Activated T-cell treated with anti-CD3 and anti-CD28 coated beads for 48 hours (primary cell): ENCODE data around the gene SLC12A7.
A peak's percentile ranks its signal among the peaks of the same experiment; 100 is the strongest.

ENCODE experiments used
- DNase-seq: peaks from one replicate; pipeline ENCODE4 v3.0.0-alpha.2; 2020; ENCODE audit warnings: low read depth

SLC12A7 gene

GRCh38 chr5:1018596-1018995, 93.3 kb downstream of the SLC12A7 start:
- DNase-seq: no peak

GRCh38 chr5:1017691-1018455, 94.0 kb downstream of the SLC12A7 start:
- DNase-seq: no peak

GRCh38 chr5:1017056-1017455, 94.8 kb downstream of the SLC12A7 start:
- no peak for DNase-seq

GRCh38 chr5:1016476-1016875, 95.4 kb downstream of the SLC12A7 start:
- no peak for DNase-seq

GRCh38 chr5:1016036-1016435, 95.8 kb downstream of the SLC12A7 start:
- DNase-seq: no peak

- DNase-seq: no peak
These were observed 96.4 kb downstream of the SLC12A7 start for GRCh38 chr5:1015507-1015906.

- DNase-seq: no peak
These were observed 97.1 kb downstream of the SLC12A7 start for GRCh38 chr5:1014781-1015221.

- no peak for DNase-seq
These were observed 97.5 kb downstream of the SLC12A7 start for GRCh38 chr5:1014346-1014745.

- DNase-seq: no peak
These were observed 97.9 kb downstream of the SLC12A7 start for GRCh38 chr5:1013948-1014301.

- DNase-seq: no peak
These were observed 98.5 kb downstream of the SLC12A7 start for GRCh38 chr5:1013238-1013947.

GRCh38 chr5:1012900-1013237, 99.0 kb downstream of the SLC12A7 start:
- no peak for DNase-seq

GRCh38 chr5:1012313-1012841, 99.5 kb downstream of the SLC12A7 start:
- DNase-seq: no peak

GRCh38 chr5:1011741-1012312, 100.0 kb downstream of the SLC12A7 start:
- no peak for DNase-seq

- peak; percentile 50 for DNase-seq
These were observed 100.6 kb downstream of the SLC12A7 start for GRCh38 chr5:1011226-1011631.

- no peak for DNase-seq
These were observed 101.2 kb downstream of the SLC12A7 start for GRCh38 chr5:1010641-1011046.

GRCh38 chr5:1010181-1010510, 101.7 kb downstream of the SLC12A7 start:
- DNase-seq: no peak

GRCh38 chr5:1009359-1010180, 102.3 kb downstream of the SLC12A7 start:
- no peak for DNase-seq

- DNase-seq: peak; percentile 57
These were observed 103.2 kb downstream of the SLC12A7 start, which contains the start of gene NKD2 for GRCh38 chr5:1008451-1009358. NKD2 (plus strand) TSS chr5:1008802; CDS start chr5:1009058, 256 bp downstream.

GRCh38 chr5:1007681-1008450, 104.0 kb downstream of the SLC12A7 start:
- no peak for DNase-seq

GRCh38 chr5:1007221-1007680, 104.6 kb downstream of the SLC12A7 start:
- no peak for DNase-seq
